Stomach (tissue), 9 donors: ENCODE measurements around the gene KLHDC7A. TPM values are rescaled to one million over a fixed set of nuclear protein-coding genes. Genes with fewer than 3 reads are reported as not detected.

Experiments used
- DNase-seq, 2 donors: peaks; one replicate each; pipeline versions ENCODE4 v3.0.0 to v3.0.0-alpha.2; 2013 to 2019
- H3K27ac ChIP-seq, 5 donors: fragments of 200-600 bp in 4 of 5; sonication (generic) in 4 of 5; one replicate each; pipeline ENCODE4 v1.5.1; 2013 to 2019; ENCODE audit warnings: mild to moderate bottlenecking in 1 of 5, moderate library complexity in 1 of 5
- H3K27me3 ChIP-seq, 3 donors: fragments of 200-600 bp; sonication (generic); one replicate each; pipeline ENCODE4 v1.5.1; 2017 to 2019; ENCODE audit warnings: mixed run types in 1 of 3
- H3K36me3 ChIP-seq, 4 donors: fragments of 200-600 bp; sonication (generic); 1 replicate in 3 of 4; 2 replicates in 1 of 4; pipeline ENCODE4 v1.5.1; 2016 to 2019
- H3K4me1 ChIP-seq, 4 donors: fragments of 200-600 bp; sonication (generic); one replicate each; pipeline ENCODE4 v1.5.1; 2016 to 2019
- H3K4me3 ChIP-seq, 4 donors: fragments of 200-600 bp; sonication (generic) in 3 of 4; one replicate each; pipeline ENCODE4 v1.5.1; 2016 to 2019; ENCODE audit warnings: mild to moderate bottlenecking in 1 of 4
- H3K9me3 ChIP-seq, 4 donors: fragments of 200-600 bp; sonication (generic); one replicate each; pipeline ENCODE4 v1.5.1; 2016 to 2019
- EP300 ChIP-seq: sonication (generic); formaldehyde crosslinking; IDR thresholded peaks from one replicate; pipeline ENCODE4 v1.6.1; 2017; ENCODE audit warnings: antibody characterized with exemption
- POLR2A ChIP-seq, 4 donors: fragments of 450-650 bp; IDR thresholded peaks; one replicate each; pipeline ENCODE4 v1.6.1; 2016; ENCODE audit warnings: antibody characterized with exemption in 4 of 4, control low read depth in 2 of 4, mild to moderate bottlenecking in 1 of 4, moderate library complexity in 1 of 4
- POLR2AphosphoS5 ChIP-seq, 3 donors: sonication (generic); formaldehyde crosslinking; IDR thresholded peaks; one replicate each; pipeline ENCODE4 v1.6.1; 2016; ENCODE audit warnings: antibody characterized with exemption in 3 of 3
- WGBS, 5 donors: extraction: QIAGEN DNeasy Blood & Tissue Kit in 3 of 5; methylation state at CpG; one replicate each; pipeline versions ENCODE4 v1.1.5 to v1.1.7; 2013 to 2018; 5-methylcytosine and 5-hydroxymethylcytosine counted together
- intact Hi-C: fragments of 100-400 bp; cut with DNase I; formaldehyde crosslinking; loops from one replicate; pipeline ENCODE4 v1.15.1; 2023; ENCODE audit warnings: low total_unique reads
- polyA plus RNA-seq, 3 donors: library from polyadenylated mRNA; stranded (reverse); fragments of 200-250 nt; gene quantifications; one replicate each; pipeline ENCODE4 v1.2.3, GENCODE V29; 2013
- total RNA-seq, 5 donors: library from RNA; depleted of rRNA; stranded (reverse); fragments of >200 nt; gene quantifications; one replicate each; pipeline versions ENCODE4 v1.1.0 to v1.2.3, GENCODE V29; 2014 to 2016
- TF ChIP-seq, protein P1 (sequence below), 7 experiments: fragments of 450-650 bp in 4 of 7; fragments of 200-600 bp in 3 of 7; sonication (generic) in 3 of 7; IDR thresholded peaks; one replicate each; pipeline ENCODE4 v1.5.1; 2016 to 2019; ENCODE audit warnings: antibody characterized with exemption in 7 of 7, control low read depth in 2 of 7, mild to moderate bottlenecking in 1 of 7
- donor health status: healthy with polysubstance abuse.
- donor health status: Bipolar disorder and iron deficiency.
- donor health status: healthy.

The KLHDC7A gene
- total and polyA plus RNA-seq, 8 donors = 0.29 to 8.9 (median 1.9) TPM

- no peaks in the 10 kb centered on the region for H3K9me3 ChIP-seq
- H3K4me3 ChIP-seq = no peak overlapping the region
- TF ChIP-seq EP300 (no peak), POLR2AphosphoS5 (IDR thresholded peaks at IDR 0.05) (no peak), POLR2A (IDR thresholded peaks at IDR 0.05) (no peak)
- TF ChIP-seq, protein P1, sequence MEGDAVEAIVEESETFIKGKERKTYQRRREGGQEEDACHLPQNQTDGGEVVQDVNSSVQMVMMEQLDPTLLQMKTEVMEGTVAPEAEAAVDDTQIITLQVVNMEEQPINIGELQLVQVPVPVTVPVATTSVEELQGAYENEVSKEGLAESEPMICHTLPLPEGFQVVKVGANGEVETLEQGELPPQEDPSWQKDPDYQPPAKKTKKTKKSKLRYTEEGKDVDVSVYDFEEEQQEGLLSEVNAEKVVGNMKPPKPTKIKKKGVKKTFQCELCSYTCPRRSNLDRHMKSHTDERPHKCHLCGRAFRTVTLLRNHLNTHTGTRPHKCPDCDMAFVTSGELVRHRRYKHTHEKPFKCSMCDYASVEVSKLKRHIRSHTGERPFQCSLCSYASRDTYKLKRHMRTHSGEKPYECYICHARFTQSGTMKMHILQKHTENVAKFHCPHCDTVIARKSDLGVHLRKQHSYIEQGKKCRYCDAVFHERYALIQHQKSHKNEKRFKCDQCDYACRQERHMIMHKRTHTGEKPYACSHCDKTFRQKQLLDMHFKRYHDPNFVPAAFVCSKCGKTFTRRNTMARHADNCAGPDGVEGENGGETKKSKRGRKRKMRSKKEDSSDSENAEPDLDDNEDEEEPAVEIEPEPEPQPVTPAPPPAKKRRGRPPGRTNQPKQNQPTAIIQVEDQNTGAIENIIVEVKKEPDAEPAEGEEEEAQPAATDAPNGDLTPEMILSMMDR (IDR thresholded peaks at IDR 0.05) = no peak
- peaks cover 0 to 12% (median 0%) of the 10 kb centered on the region in 3 donors for H3K27me3 ChIP-seq
- H3K27ac ChIP-seq = no peak overlapping the region
- intact Hi-C loops = no loop called here
- WGBS, 5 donors = 66 to 83% (median 78%) methylated on average over 3 of the region's 3 CpGs
- DNase-seq = no peak
- H3K4me1 ChIP-seq = peaks cover 0 to 9% (median 0%) of the 10 kb centered on the region in 4 donors
- H3K36me3 ChIP-seq = no peaks in the 10 kb centered on the region
Measured at GRCh38 chr1:18444563-18444962, 36.2 kb upstream of the KLHDC7A start.

- no peak overlapping the region for H3K27ac ChIP-seq
- H3K9me3 ChIP-seq = no peaks in the 10 kb centered on the region
- intact Hi-C loops = no loop called here
- 68 to 85% (median 75%) methylated on average over 4 of the region's 4 CpGs for WGBS, 5 donors
- H3K36me3 ChIP-seq = no peaks in the 10 kb centered on the region
- no peak for DNase-seq
- peaks cover 0 to 7% (median 0%) of the 10 kb centered on the region in 3 donors for H3K27me3 ChIP-seq
- no peaks in the 10 kb centered on the region for H3K4me1 ChIP-seq
- no peak for TF ChIP-seq EP300
- TF ChIP-seq POLR2AphosphoS5 (IDR thresholded peaks at IDR 0.05) = no peak
- TF ChIP-seq, protein P1 (IDR thresholded peaks at IDR 0.05) = no peak
- no peak for TF ChIP-seq POLR2A (IDR thresholded peaks at IDR 0.05)
- H3K4me3 ChIP-seq = no peak overlapping the region
Measured at GRCh38 chr1:18446751-18447150, 34.0 kb upstream of the KLHDC7A start.

GRCh38 chr1:18447509-18448220, 33.1 kb upstream of the KLHDC7A start:
- H3K27me3 ChIP-seq = peaks cover 0 to 7% (median 0%) of the 10 kb centered on the region in 3 donors
- no peaks in the 10 kb centered on the region for H3K36me3 ChIP-seq
- intact Hi-C loops = no loop called here
- WGBS, 5 donors = 81 to 88% (median 83%) methylated on average over 13 of the region's 13 CpGs
- H3K27ac ChIP-seq = no peak overlapping the region
- DNase-seq = no peak
- H3K9me3 ChIP-seq = no peaks in the 10 kb centered on the region
- no peak overlapping the region for H3K4me3 ChIP-seq
- TF ChIP-seq POLR2AphosphoS5 (IDR thresholded peaks at IDR 0.05) = no peak
- TF ChIP-seq, protein P1 (IDR thresholded peaks at IDR 0.05) = no peak
- no peak for TF ChIP-seq EP300
- TF ChIP-seq POLR2A (IDR thresholded peaks at IDR 0.05) = no peak
- no peaks in the 10 kb centered on the region for H3K4me1 ChIP-seq

- DNase-seq = no peak
- peaks cover 0 to 7% (median 0%) of the 10 kb centered on the region in 3 donors for H3K27me3 ChIP-seq
- no peaks in the 10 kb centered on the region for H3K4me1 ChIP-seq
- 33 to 56% (median 41%) methylated on average over 3 to 4 of the region's 4 CpGs for WGBS, 5 donors
- intact Hi-C loops = no loop called here
- TF ChIP-seq, protein P1 (IDR thresholded peaks at IDR 0.05) = no peak
- TF ChIP-seq EP300 (no peak), POLR2AphosphoS5 (IDR thresholded peaks at IDR 0.05) (no peak), POLR2A (IDR thresholded peaks at IDR 0.05) (no peak)
- H3K36me3 ChIP-seq = no peaks in the 10 kb centered on the region
- H3K4me3 ChIP-seq = no peak overlapping the region
- H3K27ac ChIP-seq = no peak overlapping the region
- no peaks in the 10 kb centered on the region for H3K9me3 ChIP-seq
Measured at GRCh38 chr1:18448889-18449288, 31.8 kb upstream of the KLHDC7A start.
